ENCODE results near the gene DNAH11.

DNA sequence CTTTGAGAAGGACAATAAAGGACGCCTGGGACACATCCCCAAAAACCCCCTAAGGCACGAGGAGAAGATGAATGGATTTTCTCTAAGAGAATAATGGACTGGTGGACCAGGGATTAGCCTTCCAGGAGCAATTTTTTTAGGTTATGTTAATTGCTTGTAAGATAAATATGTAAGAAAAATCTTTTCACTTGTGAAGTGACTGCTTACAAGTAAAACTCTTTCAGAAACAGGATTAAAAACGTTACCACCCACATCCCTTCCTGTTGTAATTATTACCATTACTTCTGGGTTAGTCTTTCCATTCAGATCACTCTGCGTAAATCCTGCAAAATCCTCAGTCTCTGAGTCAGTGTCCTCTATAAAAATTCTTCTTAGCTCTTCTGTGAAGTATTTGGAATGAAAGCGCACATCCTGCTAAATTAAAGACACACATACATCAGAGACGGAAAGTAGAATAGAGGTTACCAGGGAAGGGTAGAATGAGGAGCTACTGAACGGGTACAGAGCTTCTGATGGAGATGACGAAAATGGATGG lies 368.6 kb downstream of the DNAH11 start:
- TF ChIP-seq, protein P1, sequence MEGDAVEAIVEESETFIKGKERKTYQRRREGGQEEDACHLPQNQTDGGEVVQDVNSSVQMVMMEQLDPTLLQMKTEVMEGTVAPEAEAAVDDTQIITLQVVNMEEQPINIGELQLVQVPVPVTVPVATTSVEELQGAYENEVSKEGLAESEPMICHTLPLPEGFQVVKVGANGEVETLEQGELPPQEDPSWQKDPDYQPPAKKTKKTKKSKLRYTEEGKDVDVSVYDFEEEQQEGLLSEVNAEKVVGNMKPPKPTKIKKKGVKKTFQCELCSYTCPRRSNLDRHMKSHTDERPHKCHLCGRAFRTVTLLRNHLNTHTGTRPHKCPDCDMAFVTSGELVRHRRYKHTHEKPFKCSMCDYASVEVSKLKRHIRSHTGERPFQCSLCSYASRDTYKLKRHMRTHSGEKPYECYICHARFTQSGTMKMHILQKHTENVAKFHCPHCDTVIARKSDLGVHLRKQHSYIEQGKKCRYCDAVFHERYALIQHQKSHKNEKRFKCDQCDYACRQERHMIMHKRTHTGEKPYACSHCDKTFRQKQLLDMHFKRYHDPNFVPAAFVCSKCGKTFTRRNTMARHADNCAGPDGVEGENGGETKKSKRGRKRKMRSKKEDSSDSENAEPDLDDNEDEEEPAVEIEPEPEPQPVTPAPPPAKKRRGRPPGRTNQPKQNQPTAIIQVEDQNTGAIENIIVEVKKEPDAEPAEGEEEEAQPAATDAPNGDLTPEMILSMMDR (conservative IDR thresholded peaks at IDR 0.05): no peak
- TF ChIP-seq ZFX (IDR thresholded peaks at IDR 0.05): no peak

Measured in C4-2B (cell line).